DMS53 treated with DMSO at 0.1 percent for 48 hours (cell line): Measurements from ENCODE around the gene SFXN5.
A peak's percentile ranks its signal among the peaks of the same experiment; 100 is the strongest.
"Not testable (repeated sequence)": the region's sequence is repeated elsewhere in the genome, so short reads cannot be mapped to it uniquely, and the experiment has no call there.

Source experiments
- DNase-seq: peaks from one replicate; lab custom pipeline; 2025; ENCODE audit not compliant: unreplicated experiment; lab: John Stamatoyannopoulos, UW

The SFXN5 gene

GRCh38 chr2:73078457-73079411 is 7.2 kb upstream of the SFXN5 start:
- DNase-seq: no peak

DNA sequence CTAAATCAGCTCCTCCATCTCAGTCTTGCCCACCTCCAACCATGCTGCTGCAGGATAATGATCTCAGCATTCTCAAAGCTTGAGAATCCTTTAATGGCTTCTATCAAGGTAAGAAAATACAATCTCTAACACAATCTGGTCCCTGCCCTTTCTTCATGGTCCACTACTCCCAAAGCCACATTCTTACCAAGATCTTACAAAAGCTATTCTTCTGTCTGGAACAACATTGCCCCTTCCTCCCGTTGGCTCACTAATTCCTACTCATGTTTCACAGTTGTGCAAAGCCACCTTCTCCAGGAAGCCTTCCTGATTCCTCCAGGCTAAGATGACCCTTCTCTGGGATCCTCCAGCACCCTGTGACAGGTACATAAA is 5.9 kb upstream of the SFXN5 start:
- DNase-seq: no peak

DNA sequence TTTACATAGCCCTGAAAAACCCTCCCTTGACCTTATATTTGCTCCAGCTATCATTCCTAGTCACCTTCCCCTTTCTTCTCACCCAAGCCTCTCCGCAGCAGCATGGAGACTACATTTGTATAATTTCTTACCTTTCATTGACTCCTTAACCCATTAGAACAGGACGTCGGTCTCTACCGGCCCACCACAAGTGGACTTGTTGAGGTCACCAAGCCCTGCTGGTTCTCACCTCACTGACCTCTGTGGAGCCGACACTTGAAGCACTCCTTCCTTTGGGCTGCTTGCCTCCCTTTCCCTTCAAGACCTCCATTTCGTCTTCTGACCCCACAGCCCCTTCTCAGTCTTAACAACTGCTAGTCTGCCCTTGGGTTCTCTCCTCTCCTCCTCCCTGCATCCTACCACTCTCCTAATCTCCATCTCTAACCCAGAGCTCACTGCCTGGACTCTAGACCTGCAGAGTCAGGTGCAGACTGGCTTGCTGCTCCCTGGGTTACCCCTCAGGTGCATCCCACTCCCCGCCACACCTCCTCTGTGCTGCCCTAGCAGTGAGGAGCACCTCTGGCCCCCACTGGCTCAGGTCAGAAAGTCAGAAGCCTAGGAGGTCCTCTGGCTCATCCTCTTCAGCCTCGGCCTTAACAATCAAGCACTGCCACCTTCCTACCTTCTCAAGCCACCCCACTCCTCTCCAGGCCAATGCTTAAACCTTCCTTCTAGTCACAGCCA is 5.3 kb upstream of the SFXN5 start:
- no peak for DNase-seq

- no peak for DNase-seq
Observed at GRCh38 chr2:73075477-73076373, 4.2 kb upstream of the SFXN5 start.

GRCh38 chr2:73074110-73075069 is 2.9 kb upstream of the SFXN5 start:
- no peak for DNase-seq

DNA sequence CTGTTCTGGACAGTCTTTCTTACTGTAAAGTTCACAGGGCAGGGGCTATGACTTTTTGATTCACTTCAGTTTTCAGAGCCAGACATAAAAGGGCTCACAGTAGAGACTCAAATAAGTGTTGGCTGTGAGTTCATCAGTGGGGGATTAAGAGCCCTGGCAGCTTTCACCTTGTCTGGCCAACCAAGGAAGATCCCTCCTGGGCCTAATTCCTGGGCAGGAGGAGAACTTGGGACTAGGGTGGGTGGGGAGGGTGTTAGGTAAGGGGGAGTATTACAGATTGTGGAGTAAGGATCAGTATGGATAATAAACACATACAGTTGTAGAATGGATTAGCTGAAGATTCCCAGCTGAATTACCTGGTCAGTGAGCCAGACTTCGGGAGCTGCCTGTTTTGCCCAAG is 904 bp upstream of the SFXN5 start:
- DNase-seq: no peak

- peak; percentile 23 for DNase-seq
Observed at GRCh38 chr2:73072129-73072395, 550 bp upstream of the SFXN5 start.

DNA sequence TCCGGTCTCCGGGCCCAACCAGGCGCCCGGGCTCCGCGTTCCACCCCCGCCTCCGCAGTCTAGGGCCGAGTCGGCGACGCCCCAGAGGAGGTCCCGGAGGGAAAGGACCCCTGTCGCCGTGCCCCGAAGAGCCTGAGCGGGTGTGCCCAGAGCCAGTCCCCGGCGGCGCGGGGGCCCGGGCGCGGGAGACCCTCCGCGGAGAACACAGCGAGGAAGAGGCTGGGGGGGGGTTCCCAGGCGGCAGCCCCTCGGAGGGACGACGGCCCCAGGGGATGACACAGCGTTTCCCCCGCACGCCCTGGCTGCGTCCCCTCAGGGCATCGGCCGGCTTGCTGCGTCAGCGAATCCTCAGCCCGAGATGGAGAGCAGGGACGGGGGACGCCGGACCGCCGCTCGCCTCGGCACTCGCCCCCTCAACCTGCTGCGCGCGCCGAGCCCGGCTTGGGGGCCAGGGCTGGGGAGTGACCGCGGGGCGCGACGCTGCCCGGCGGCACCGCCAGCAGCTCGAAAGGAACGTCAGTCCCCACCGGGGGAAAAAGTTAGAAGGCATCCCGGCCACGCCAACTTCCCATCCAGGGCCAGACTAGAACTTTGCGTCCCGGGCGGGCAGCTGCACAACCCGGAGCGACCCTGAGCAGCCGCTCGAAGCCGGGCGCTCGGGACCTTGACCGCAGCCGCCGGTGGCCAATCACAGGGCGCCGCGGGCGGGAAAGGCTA is 711 bp downstream of the SFXN5 start:
- no peak for DNase-seq

GRCh38 chr2:73069855-73070642 is 1.5 kb downstream of the SFXN5 start:
- no peak for DNase-seq

GRCh38 chr2:73069041-73069854 is 2.3 kb downstream of the SFXN5 start:
- DNase-seq: no peak

GRCh38 chr2:73068147-73068546 is 3.4 kb downstream of the SFXN5 start:
- DNase-seq: no peak

- no peak for DNase-seq
Observed at GRCh38 chr2:73067043-73067442, 4.5 kb downstream of the SFXN5 start.

- not testable (repeated sequence) for DNase-seq
Observed at GRCh38 chr2:73065070-73065469, 6.4 kb downstream of the SFXN5 start.

- DNase-seq: no peak
Observed at GRCh38 chr2:73063909-73064875, 7.3 kb downstream of the SFXN5 start.

GRCh38 chr2:73063472-73063871 is 8.0 kb downstream of the SFXN5 start:
- DNase-seq: no peak

GRCh38 chr2:73059106-73059505 is 12.4 kb downstream of the SFXN5 start:
- DNase-seq: no peak

DNA sequence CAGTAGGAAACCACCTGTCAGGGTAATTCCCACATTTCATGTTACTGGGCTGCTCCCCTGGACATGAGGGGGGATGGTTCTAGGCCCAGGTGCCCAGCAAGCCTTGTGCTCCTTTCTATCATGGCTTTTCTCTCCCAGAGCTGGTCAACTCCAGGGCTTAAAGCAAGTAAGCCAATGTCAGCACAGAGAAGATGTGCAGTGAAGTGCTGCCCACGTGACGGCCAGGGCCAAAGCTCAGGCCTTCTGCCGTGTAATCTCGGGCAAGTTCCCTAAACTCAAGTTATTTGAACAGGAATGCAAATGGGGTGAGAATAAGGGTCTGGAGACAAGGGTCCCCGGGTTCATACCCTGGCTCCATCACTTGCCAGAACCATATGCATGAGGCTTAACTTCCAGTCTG is 16.5 kb downstream of the SFXN5 start:
- DNase-seq: no peak
